Liver (tissue), 9 donors: ENCODE results near the gene RSPH4A. TPM values are rescaled to one million over a fixed set of nuclear protein-coding genes. Genes with fewer than 3 reads are reported as not detected.
"Not testable (repeated sequence)": the region's sequence is repeated elsewhere in the genome, so short reads cannot be mapped to it uniquely, and the experiment has no call there.

Experiments
- DNase-seq: peaks from one replicate; pipeline ENCODE4 v3.0.0-alpha.2; 2017; ENCODE audit warnings: low spot score
- H3K27ac ChIP-seq, 2 donors: one replicate each; pipeline ENCODE4 v1.7.0; 2013; ENCODE audit warnings: inconsistent platforms in 2 of 2, low read length in 2 of 2, control low read depth in 1 of 2, low read depth in 1 of 2, mild to moderate bottlenecking in 1 of 2
- H3K27me3 ChIP-seq, 4 donors: one replicate each; pipeline versions ENCODE4 v1.6.1 to v1.7.0; 2013; ENCODE audit warnings: low read length in 3 of 4, inconsistent platforms in 1 of 4, mild to moderate bottlenecking in 1 of 4, moderate library complexity in 1 of 4; ENCODE audit not compliant: control insufficient read depth in 4 of 4, insufficient read depth in 4 of 4
- H3K36me3 ChIP-seq, 4 donors: one replicate each; pipeline versions ENCODE4 v1.6.1 to v1.7.0; 2013; ENCODE audit warnings: low read length in 3 of 4, mild to moderate bottlenecking in 3 of 4, low read depth in 1 of 4, moderate library complexity in 1 of 4; ENCODE audit not compliant: control insufficient read depth in 4 of 4, insufficient read depth in 3 of 4
- H3K4me1 ChIP-seq, 4 donors: one replicate each; pipeline versions ENCODE4 v1.6.1 to v1.7.0; 2013; ENCODE audit warnings: low read length in 3 of 4, mild to moderate bottlenecking in 3 of 4, moderate library complexity in 1 of 4; ENCODE audit not compliant: control insufficient read depth in 4 of 4, insufficient read depth in 4 of 4
- H3K4me3 ChIP-seq, 3 donors: one replicate each; pipeline versions ENCODE4 v1.6.1 to v1.7.0; 2013; ENCODE audit warnings: low read length in 3 of 3, control low read depth in 1 of 3, low read depth in 1 of 3, mild to moderate bottlenecking in 1 of 3
- H3K9ac ChIP-seq, 2 donors: one replicate each; pipeline ENCODE4 v1.7.0; 2013; ENCODE audit warnings: low read length in 2 of 2, mild to moderate bottlenecking in 2 of 2, moderate library complexity in 2 of 2, control low read depth in 1 of 2, low read depth in 1 of 2
- H3K9me3 ChIP-seq, 4 donors: one replicate each; pipeline versions ENCODE4 v1.6.1 to v1.7.0; 2013; ENCODE audit warnings: low read length in 3 of 4; ENCODE audit not compliant: control insufficient read depth in 4 of 4
- FOXA1 ChIP-seq: IDR thresholded peaks from 2 replicates; pipeline ENCODE4 v1.6.1; 2016; ENCODE audit warnings: antibody characterized with exemption
- FOXA2 ChIP-seq: IDR thresholded peaks from 2 replicates; pipeline ENCODE4 v1.6.1; 2016; ENCODE audit warnings: antibody characterized with exemption
- HNF4A ChIP-seq, 2 donors: conservative IDR thresholded peaks; 2 replicates each; pipeline ENCODE4 v1.6.1; 2016; ENCODE audit warnings: antibody characterized with exemption in 2 of 2, mild to moderate bottlenecking in 2 of 2
- JUND ChIP-seq, 2 donors: IDR thresholded peaks; 2 replicates each; pipeline ENCODE4 v1.6.1; 2016; ENCODE audit warnings: antibody characterized with exemption in 2 of 2
- NR2F2 ChIP-seq: IDR thresholded peaks from 2 replicates; pipeline ENCODE4 v1.6.1; 2016; ENCODE audit warnings: antibody characterized with exemption
- RAD21 ChIP-seq, 2 donors: IDR thresholded peaks; 2 replicates each; pipeline ENCODE4 v1.6.1; 2016; ENCODE audit warnings: antibody characterized with exemption in 2 of 2, mild to moderate bottlenecking in 2 of 2
- RXRA ChIP-seq, 2 donors: IDR thresholded peaks; 2 replicates each; pipeline ENCODE4 v1.6.1; 2017 to 2018; ENCODE audit warnings: antibody characterized with exemption in 2 of 2, mild to moderate bottlenecking in 1 of 2
- SP1 ChIP-seq: IDR thresholded peaks from 2 replicates; pipeline ENCODE4 v1.6.1; 2018; ENCODE audit warnings: antibody characterized with exemption, mild to moderate bottlenecking
- TAF1 ChIP-seq: conservative IDR thresholded peaks from 2 replicates; pipeline ENCODE4 v1.6.1; 2016; ENCODE audit warnings: antibody characterized with exemption, mild to moderate bottlenecking
- WGBS: extraction: QIAGEN DNeasy Blood & Tissue Kit; methylation state at CpG from one replicate; pipeline ENCODE4 v1.1.7; 2013; 5-methylcytosine and 5-hydroxymethylcytosine counted together
- polyA plus RNA-seq, 2 donors: library from polyadenylated mRNA; stranded (reverse) in 1 of 2; unstranded in 1 of 2; fragments of 200-250 nt in 1 of 2; fragments of >200 nt in 1 of 2; fragmentation: Nextera tagmentation in 1 of 2; extraction: Ambion mirVana in 1 of 2; gene quantifications; one replicate each; pipeline versions ENCODE4 v1.2.1 to v1.2.3, GENCODE V29; 2013 to 2015
- total RNA-seq, 2 donors: library from RNA; depleted of rRNA; stranded (reverse); fragments of >200 nt; gene quantifications; one replicate each; pipeline ENCODE4 v1.2.3, GENCODE V29; 2014
- TF ChIP-seq, protein P1 (sequence below): IDR thresholded peaks from 2 replicates; pipeline ENCODE4 v1.6.1; 2016; ENCODE audit warnings: antibody characterized with exemption
- TF ChIP-seq, protein P2 (sequence below): IDR thresholded peaks from 2 replicates; pipeline ENCODE4 v1.6.1; 2016; ENCODE audit warnings: antibody characterized with exemption
- TF ChIP-seq, protein P3 (sequence below): IDR thresholded peaks from 2 replicates; pipeline ENCODE4 v1.6.1; 2016; ENCODE audit warnings: antibody characterized with exemption, mild to moderate bottlenecking
- donor health status: healthy.
- donor health status: healthy.
- donor health status: healthy.
- donor health status: healthy.
- donor health status: healthy.

Gene RSPH4A
- total and polyA plus RNA-seq, 4 donors = 0.06 to 0.50 (median 0.10) TPM; not detected in 1

DNA sequence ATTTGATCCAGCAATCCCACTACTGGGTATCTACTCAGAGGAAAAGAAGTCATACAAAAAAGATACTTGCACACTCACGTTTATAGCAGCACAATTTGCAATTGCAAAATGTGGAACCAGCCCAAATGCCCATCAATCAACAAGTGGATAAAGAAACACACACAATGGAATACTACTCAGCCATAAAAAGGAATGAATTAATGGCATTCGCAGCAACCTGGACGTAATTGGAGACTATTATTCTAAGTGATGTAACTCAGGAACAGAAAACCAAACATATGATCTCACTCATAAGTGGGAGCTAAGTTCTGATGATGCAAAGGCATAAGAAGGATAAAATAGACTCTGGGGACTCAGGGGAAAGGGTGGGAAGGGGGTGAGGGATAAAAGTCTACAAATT is 11.4 kb upstream of the RSPH4A start:
- not testable (repeated sequence) for H3K36me3 ChIP-seq, H3K4me1 ChIP-seq, H3K27me3 ChIP-seq, H3K27ac ChIP-seq, H3K9ac ChIP-seq, DNase-seq, H3K4me3 ChIP-seq, H3K9me3 ChIP-seq
- 91% methylated on average over 3 of the region's 3 CpGs for WGBS

DNA sequence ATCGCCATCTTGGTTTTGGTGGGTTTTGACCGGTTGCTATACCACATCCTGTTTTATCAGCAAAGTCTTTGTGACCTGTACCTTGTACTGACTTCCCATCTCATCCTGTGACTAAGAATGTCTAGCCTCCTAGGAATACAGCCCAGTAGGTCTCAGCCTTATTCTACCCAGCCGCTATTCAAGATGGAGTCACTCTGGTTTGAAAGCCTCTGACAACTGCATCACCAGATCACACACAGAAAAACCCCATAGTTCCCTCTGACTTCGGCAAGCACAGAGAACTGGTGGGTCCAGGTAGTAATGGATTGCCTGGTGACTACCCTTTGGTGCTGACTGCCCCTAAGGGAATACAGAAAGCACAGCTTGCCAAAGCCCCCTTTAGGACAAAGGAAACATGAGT is 10.3 kb upstream of the RSPH4A start:
- H3K4me1 ChIP-seq = no peaks in the 10 kb centered on the region
- no peaks in the 10 kb centered on the region for H3K9me3 ChIP-seq
- H3K9ac ChIP-seq = no peak overlapping the region
- DNase-seq = no peak
- H3K4me3 ChIP-seq = no peak overlapping the region
- no peak for TF ChIP-seq FOXA1
- no peak for TF ChIP-seq RAD21 (IDR thresholded peaks at IDR 0.05)
- 99% methylated on average over 4 of the region's 4 CpGs for WGBS
- H3K27ac ChIP-seq = no peak overlapping the region
- H3K27me3 ChIP-seq = no peaks in the 10 kb centered on the region
- peaks cover 0 to 2% (median 0%) of the 10 kb centered on the region in 4 donors for H3K36me3 ChIP-seq

DNA sequence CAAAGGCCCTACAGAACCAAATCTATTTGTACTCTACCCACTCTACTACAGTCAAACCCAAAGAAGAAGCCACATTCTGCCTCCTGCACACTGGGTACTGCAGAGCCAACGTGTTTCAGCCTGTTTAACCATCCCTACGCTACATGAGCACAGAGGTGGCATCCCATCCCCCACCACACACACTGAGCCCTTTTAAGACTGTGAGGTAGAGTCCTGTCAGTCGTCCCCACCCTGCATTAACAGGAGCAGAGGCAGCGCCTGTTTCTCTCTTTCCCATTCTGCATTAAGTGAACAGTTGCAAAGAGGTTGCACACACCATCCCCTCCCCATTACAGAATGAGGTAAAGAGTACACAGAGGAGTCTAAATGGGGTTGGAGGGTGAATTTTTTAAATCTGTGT is 5.2 kb upstream of the RSPH4A start:
- no peak overlapping the region for H3K27ac ChIP-seq
- DNase-seq = no peak
- H3K27me3 ChIP-seq = no peaks in the 10 kb centered on the region
- H3K4me3 ChIP-seq = no peak overlapping the region
- TF ChIP-seq JUND (IDR thresholded peaks at IDR 0.05) = no peak
- no peak for TF ChIP-seq FOXA1
- TF ChIP-seq, protein P1, sequence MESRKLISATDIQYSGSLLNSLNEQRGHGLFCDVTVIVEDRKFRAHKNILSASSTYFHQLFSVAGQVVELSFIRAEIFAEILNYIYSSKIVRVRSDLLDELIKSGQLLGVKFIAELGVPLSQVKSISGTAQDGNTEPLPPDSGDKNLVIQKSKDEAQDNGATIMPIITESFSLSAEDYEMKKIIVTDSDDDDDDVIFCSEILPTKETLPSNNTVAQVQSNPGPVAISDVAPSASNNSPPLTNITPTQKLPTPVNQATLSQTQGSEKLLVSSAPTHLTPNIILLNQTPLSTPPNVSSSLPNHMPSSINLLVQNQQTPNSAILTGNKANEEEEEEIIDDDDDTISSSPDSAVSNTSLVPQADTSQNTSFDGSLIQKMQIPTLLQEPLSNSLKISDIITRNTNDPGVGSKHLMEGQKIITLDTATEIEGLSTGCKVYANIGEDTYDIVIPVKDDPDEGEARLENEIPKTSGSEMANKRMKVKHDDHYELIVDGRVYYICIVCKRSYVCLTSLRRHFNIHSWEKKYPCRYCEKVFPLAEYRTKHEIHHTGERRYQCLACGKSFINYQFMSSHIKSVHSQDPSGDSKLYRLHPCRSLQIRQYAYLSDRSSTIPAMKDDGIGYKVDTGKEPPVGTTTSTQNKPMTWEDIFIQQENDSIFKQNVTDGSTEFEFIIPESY = no peak
- no peak for TF ChIP-seq NR2F2
- TF ChIP-seq, protein P2, sequence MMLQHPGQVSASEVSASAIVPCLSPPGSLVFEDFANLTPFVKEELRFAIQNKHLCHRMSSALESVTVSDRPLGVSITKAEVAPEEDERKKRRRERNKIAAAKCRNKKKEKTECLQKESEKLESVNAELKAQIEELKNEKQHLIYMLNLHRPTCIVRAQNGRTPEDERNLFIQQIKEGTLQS = no peak
- no peak for TF ChIP-seq SP1
- no peak for TF ChIP-seq TAF1
- WGBS = 82% methylated on average over 4 of the region's 4 CpGs
- H3K36me3 ChIP-seq = no peaks in the 10 kb centered on the region
- peaks cover 0 to 4% (median 2%) of the 10 kb centered on the region in 4 donors for H3K4me1 ChIP-seq
- no peaks in the 10 kb centered on the region for H3K9me3 ChIP-seq
- H3K9ac ChIP-seq = no peak overlapping the region

DNA sequence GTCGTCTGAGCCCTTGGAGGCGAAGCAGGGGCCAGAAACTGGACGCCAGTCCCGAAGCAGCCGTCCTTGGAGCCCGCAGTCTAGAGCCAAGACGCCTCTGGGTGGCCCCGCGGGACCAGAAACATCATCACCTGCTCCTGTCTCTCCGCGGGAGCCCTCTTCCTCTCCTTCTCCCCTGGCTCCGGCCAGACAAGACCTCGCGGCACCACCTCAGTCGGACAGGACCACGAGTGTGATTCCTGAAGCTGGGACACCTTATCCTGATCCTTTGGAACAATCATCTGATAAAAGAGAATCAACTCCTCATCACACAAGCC is 416 bp downstream of the RSPH4A start:
- Histone ChIP-seq H3K4me1 (peaks cover 0 to 12% (median 9%) of the 10 kb centered on the region in 4 donors), H3K27me3 (peaks cover 0 to 7% (median 0%) of the 10 kb centered on the region in 4 donors), H3K36me3 (no peaks in the 10 kb centered on the region), H3K27ac (no peak overlapping the region), H3K4me3 (peak overlapping the region in 2 of 3 donors; percentile 1 to 31), H3K9me3 (no peaks in the 10 kb centered on the region), H3K9ac (peak overlapping the region in 1 of 2 donors; percentile 47)
- no peak for TF ChIP-seq HNF4A (conservative IDR thresholded peaks at IDR 0.05)
- no peak for TF ChIP-seq SP1
- TF ChIP-seq, protein P1 = no peak
- no peak for TF ChIP-seq RXRA (IDR thresholded peaks at IDR 0.05)
- TF ChIP-seq FOXA2 = no peak
- TF ChIP-seq, protein P3, sequence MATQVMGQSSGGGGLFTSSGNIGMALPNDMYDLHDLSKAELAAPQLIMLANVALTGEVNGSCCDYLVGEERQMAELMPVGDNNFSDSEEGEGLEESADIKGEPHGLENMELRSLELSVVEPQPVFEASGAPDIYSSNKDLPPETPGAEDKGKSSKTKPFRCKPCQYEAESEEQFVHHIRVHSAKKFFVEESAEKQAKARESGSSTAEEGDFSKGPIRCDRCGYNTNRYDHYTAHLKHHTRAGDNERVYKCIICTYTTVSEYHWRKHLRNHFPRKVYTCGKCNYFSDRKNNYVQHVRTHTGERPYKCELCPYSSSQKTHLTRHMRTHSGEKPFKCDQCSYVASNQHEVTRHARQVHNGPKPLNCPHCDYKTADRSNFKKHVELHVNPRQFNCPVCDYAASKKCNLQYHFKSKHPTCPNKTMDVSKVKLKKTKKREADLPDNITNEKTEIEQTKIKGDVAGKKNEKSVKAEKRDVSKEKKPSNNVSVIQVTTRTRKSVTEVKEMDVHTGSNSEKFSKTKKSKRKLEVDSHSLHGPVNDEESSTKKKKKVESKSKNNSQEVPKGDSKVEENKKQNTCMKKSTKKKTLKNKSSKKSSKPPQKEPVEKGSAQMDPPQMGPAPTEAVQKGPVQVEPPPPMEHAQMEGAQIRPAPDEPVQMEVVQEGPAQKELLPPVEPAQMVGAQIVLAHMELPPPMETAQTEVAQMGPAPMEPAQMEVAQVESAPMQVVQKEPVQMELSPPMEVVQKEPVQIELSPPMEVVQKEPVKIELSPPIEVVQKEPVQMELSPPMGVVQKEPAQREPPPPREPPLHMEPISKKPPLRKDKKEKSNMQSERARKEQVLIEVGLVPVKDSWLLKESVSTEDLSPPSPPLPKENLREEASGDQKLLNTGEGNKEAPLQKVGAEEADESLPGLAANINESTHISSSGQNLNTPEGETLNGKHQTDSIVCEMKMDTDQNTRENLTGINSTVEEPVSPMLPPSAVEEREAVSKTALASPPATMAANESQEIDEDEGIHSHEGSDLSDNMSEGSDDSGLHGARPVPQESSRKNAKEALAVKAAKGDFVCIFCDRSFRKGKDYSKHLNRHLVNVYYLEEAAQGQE = no peak
- TF ChIP-seq FOXA1 = no peak
- TF ChIP-seq, protein P2 = no peak
- no peak for TF ChIP-seq NR2F2
- 7% methylated on average over 16 of the region's 16 CpGs for WGBS
- DNase-seq = no peak
